CD4-positive, alpha-beta T cell treated with Interferon gamma for 1 hour (primary cell): ENCODE data around the gene ADCY2.

Experiments
- DNase-seq: peaks from one replicate; pipeline ENCODE4 v3.0.0-alpha.2; 2020

Gene ADCY2

DNA sequence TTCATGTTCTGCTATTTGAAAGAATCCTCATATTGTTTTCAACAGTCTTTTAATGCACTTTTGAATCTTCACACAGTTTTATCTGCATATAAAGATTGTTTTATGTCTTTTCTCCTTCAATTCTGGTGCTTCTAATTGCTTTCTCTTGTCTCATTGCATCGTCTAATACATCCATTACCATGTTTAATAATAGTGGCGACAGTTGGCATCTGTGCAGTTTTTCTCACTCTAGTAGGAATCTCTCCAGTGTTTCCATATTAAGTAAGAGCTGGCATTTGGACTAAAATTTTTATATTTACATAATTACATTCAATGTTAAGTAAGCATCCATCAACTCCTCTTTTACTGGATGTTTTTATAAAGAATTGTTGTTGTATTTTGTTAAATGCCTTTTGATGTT, 49.9 kb downstream of the ADCY2 start:
- DNase-seq, result no peak

DNA sequence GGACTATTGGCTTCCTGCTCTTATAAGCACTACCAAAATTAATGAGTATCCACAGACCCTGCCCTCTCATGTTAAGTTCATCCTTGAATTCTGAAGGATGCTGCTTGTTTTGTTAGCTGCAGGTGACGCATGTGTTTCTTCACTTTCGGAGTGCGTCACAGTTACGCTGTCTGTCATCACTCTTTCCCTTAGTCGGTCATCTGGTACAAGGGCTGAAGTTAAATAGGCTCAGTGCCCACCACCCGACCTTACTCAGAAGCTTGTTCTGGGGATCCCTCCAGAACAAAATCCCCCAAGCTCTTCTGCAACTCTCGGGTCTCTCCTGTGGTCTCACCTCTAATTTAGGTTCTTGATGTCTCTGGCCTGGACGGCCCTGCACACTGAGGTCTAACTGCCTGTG, 51.0 kb downstream of the ADCY2 start:
- no peak for DNase-seq

DNA sequence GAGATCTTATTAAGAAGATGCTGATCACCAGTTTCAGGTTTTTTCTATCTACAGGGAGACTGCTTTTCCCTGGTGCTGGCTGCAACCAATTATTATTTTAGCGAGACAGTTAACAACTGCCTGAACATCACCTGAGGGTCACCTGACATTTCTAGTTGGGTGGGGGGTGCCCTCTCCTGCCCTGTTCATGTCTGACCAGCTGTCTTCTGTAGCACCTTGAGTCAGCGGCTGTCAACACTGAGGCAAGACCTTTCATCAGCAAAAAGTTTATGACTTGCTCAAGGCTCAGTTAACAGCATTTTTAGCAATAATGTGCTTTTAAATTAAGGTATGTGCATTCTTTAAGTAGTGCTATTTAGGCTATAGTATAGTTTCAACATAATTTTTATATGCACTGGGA, 58.0 kb downstream of the ADCY2 start:
- no peak for DNase-seq

DNA sequence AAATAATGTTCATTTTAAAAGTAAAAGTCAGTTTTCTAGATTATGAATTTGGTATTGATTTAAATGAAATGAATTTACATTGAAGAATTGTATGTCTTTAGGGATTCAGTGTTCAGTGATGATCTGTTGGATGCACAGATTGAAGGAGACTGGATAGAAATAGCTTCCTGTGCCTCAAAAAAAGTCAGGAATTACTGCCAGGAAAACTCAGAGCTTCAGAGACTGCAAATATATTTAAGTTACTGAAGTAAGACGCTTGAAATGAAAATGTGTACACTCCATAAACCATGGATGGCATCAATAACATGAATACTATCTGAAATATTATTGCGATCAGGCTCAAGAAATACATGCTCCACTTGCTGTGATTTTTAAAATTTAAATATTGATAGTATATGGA, 60.3 kb downstream of the ADCY2 start:
- DNase-seq, result no peak

DNA sequence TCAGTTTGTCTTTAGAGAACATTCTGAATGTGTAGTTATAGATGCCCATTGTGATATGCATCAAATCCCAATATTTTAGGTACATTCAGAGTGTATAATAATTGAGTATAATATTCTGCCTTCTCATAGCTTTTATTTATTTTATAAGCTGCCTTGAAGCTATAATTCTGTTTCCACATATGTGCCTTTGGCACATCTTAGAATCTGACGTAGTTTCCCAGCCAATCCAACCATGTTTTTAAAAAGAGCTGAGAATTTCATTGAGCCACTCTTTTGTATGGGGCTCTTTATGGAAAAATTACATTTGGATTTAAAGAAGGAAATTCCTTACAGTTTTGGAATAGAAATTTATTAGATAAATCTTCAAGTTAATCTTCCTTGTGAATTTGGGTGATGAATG, 65.4 kb downstream of the ADCY2 start:
- DNase-seq, result no peak

DNA sequence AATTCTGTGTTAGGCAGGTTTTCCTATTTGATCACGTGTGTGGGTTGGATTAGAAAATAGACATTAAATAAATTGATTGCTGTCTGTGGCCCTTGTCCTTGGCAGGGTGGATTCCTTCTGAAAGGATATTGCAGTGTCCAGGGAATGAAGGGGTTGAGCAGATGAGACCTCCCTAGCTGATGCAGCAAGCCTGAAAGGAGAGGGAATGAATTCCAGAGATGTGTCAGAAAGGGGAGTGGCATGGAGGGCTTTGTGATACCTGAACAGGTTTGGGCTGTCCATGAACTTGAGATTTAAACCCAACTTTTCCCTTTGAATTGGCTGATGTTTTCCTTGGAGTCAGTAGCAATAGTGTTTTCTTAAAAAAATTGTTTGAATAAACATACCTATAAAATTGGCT, 66.8 kb downstream of the ADCY2 start:
- DNase-seq, result no peak

DNA sequence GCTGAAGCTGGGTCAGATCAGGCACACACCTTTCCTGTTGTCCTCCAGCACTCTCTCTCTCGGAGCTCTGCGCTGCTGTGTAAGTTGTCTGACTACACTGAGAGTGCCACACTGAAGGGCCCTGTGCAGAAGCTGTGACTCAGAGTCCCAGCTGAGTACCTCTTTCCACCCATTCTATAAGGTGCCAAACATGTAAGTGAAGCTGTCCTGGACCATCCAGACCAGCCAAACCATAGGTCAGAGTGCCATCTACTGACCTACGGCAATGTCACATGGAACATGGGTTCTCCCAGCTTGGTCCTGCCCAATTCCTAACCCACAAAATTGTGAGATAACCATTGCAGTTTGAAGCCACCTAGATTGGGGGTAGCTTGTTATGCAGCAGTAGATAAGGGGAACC, 68.2 kb downstream of the ADCY2 start:
- DNase-seq, result no peak

DNA sequence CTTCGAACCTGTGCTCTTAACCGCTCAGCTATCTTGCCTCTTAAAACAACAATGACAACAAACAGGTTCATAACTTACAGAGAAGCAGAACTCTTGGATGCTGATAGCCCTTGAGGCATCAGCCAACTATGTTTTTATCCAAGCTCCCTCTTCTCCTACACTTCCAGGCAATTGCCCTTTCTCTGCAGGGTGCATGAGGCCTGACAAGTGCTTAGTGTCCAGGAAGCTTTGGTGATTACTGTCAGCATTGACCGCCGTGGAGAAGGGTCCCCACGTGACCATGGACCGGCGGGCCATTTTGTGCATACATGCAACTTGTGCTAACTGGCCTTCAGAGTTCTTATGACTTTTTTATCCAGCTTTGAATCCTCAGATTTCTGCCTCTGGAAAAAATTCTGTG, 71.2 kb downstream of the ADCY2 start:
- DNase-seq, result no peak

DNA sequence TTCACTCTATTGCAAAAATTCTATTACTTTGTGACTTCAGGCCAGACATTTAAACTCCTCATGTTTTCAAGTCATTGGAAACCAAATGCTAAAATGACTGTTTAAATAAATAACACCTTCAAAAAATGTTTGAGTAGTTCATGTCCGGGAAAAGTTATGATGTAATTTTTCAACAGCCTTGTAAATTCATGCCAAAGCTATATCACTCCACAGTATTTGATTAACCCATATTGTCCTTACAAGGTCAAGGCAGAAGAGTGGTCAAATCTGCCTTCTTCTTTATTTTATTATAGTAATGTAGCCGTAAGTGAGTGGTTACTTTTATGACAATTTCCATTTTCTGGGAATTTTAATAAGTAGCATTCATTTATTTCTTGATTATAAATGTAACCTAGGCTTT, 72.8 kb downstream of the ADCY2 start:
- no peak for DNase-seq

DNA sequence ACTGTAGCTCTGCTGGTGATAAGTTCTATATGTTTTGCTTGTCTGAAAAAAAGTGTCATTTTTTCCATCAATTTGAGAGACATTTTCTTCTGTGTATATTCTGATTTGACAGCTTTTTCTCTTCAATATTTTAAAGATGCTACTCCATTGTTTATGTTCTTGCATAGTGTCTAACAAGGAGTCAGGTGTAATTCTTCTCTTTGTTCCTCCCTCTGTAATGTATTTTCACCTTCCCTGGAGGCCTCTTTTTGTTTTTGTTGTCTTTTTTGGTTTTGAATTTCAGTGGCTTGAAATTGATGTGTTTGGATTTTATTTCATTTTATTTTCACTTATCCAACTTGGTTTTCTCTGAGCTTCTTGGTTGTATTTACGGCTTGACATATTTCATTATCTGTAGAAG, 75.8 kb downstream of the ADCY2 start:
- no peak for DNase-seq

DNA sequence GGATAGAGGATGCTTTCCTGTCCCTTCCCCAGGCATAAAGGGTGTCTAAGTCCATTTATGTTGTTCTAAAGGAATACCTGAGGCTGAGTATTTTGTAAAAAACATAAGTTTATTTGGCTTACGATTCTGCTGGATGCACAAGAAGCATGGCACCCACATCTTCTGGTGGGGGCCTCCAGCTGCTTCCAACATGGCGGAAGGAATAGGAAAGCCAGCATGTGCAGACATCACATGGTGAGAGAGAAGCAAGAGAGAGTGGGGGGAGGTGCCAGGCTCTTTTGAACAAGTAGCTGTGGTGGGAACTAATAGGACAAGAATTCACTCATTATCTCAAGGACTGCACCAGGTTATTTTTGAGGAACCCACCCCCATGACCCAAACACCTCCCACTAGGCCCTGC, 77.2 kb downstream of the ADCY2 start:
- DNase-seq, result no peak

DNA sequence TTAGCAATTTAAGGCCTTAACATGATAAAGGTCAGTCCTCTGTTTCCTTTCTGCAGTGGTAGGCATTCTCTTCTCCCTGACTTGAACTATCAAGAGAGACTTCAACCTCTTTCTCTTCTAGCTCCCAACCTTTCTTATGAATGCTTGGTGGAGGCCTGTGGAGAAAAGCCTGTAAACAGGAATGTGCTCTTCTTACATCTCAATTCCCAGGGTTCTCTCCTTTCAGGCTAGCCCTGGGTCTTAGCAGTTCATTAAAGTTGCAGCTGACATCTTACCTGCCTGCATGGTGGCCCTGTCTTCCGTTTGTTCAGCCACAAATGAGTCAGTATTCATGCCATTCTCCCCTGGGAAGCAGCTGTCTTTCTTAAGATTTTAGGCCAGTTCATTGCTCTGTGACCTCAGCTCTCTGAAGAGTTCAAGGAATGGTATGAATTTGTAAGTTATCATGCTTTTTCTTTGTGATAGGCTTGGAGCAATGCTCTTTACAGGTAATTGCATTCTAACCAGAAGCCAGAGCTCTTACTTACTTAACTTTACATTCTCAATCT, 77.8 kb downstream of the ADCY2 start:
- DNase-seq, result no peak

DNA sequence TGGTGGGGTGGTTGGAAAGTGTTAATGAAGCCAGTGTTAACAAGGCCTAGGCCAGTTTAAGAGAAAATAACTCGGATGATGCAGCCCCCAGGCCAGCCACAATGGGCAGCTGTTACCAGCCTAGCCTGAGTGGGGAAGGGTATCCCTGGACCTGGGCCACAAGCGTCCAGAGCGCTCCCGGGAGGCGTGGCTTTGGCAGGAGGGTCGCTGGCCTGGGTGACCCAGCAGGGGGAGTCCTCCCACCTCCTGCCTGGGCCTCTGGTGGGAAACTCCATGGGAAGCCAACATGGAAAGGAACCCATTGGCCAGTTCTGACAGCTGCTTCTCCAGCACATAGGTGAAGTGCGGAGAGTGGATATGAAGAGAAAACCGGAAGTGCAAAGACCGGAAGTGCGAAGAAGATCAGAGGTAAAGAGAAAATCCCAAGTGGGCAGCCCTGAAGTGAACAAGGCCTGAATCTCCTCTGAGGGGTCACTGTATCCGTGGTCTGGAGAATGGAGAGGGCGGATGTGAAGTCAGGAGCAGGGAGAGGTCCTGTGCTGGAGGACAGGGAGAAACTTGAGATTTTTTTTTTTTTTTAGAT, 79.0 kb downstream of the ADCY2 start:
- DNase-seq, result no peak

DNA sequence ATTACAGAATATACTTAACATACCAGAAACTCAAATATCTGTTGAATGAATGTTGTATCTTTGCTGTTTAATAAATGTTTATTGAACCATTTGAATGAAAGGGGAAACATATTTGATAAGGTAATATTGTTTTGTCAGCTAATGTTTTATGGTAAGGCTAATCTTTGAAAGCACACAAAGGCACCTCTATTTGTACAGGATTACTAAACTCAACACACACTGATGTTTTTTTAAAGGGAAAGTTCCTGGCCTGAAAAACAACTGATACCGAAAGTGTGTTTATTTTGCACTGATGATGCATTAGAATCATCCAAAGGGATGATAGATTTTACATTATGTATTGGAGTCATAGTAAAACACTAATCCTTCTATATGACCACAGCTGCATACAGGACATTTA, 82.5 kb downstream of the ADCY2 start:
- DNase-seq, result no peak

DNA sequence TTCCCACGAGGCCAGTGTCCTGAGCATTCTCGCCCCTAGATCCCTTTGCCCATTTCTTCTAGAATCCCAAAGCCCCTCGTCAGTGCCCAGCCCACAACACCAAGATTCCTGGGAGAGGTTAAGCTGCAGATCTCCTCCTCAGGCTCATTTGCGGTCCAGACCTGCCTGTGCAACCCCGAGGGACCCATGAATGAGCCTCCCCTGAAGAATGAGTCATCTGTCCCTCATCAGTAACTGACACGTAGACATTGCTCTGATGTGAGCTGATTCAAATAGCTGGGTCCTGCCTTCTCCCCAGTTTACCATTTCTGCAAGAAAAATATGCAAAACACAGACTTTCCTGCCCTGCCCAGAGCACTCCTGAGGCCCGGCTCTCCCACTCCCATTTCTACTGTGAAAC, 92.8 kb downstream of the ADCY2 start:
- no peak for DNase-seq

DNA sequence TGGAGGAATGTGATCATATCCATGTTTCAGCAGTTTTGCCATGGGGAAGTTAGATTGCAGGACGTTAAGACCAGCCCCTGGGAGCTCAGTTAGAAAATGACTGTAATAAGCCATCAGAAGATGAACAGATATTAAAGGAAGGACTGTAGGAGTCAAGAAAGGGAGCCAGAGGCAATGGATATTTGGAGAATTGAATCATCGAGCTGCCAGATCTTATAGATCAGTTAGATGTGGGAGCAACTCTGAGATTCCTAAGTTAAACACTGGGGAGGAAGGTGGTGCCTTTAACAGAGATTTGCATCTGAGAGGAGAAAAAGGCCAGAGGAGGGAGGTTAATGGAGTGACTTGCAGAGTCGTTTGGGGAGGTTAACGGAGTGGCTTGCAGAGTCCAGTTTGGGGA, 96.4 kb downstream of the ADCY2 start:
- no peak for DNase-seq

DNA sequence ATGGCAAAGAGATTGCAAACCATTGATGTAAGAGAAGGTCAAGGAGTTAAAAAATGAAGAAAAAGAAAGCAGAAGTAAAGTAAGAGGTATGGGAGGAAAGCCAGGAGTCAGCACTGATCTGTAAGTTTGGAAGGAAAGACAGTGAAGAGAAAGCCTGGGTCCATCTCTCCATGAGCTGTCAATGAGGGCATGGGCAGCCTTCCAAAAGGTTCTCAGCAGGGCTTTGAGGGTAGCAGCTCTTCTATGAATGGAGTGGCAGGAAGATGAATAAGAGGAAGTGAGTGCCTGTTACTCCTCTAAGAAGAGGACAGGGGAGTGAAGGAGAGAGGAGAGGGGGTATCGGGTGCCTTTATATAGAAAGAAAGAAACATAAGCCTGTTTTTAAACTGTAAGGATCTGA, 97.1 kb downstream of the ADCY2 start:
- no peak for DNase-seq

DNA sequence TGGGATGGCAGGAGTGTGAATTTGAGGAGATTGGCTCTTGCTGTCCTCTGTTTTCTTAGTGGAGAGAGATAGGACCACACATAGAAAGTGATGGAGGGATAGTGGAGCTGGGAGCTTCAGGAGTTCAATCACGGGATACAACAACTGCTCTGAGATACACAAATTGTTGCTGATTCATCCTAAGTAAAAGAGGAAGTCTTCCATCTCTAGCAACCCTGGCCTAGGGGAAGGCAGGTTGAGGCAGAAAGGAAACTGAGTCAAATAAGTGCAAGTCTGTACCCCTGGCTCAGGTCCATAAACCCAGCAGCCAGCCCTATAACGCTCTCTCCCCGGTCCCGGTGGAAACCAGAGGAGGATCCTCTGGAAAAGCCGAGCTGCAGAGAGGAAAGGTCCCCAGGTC, 97.7 kb downstream of the ADCY2 start:
- DNase-seq, result no peak

DNA sequence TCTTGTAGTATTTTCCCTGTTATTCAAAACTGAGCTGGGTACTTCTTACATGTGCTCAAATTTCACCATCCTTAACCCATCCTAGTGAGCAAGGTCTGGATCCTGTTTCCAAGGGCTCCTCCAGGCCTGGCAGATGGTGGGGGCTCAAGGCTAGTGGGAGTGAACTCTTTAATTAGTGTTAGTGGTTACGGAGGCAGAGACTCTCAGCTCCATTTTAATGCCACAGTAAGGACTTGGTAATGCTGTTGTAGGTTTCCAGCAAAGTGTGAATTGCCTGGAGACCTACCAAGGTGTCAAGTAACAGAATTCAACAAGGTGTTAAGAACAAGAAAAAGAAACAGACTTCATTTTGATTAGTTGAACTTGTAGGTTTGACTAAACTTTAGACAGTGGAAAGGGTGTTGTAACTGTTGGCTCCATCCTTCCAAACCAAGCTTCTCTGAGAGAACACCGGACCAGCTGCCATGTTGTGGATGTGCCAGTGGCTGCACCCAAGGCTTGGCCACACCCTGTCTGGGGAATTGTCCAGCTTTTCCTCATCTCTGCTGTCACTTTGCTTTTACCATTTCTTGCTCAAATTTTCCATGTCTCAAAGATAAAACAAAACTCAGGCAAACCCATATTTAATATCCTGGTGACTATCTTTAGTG, 98.7 kb downstream of the ADCY2 start:
- no peak for DNase-seq

DNA sequence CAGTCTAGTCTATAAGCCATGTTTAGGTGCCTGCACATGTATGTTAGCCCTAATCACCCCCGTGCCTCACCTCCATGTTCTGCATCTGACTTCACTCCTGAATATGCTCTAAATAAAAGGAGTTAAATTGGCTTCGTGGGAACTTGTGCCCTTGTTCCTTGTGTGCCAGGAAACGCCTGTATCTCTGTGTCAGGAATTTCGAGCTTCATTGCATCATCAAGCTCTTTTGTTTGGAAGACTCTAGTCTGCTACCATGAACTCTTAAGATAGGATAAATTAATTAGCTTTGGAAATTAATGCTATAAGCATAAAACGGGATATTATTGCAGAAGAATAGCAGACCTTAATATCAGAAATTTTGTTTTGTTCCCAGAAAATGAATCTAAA, 99.2 kb downstream of the ADCY2 start:
- DNase-seq, result no peak

DNA sequence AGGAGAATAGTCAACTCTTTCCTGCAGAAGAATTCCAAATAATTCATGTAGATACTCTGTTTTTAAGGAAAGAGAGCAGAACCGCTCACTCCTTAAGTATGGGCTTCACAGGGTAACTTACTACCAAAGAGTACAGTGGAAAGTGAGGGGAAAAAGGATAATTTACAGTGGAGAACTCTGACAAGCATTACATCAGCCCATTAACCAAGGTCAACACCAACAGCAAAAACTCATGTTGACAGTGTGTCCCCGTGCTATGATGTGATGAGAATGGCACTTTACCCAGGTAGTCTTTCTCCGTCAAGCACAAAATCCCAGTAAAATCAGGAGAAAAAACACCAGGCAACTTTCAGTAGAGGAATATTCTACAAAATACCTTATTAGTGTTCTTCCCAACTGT, 104.3 kb downstream of the ADCY2 start:
- no peak for DNase-seq

DNA sequence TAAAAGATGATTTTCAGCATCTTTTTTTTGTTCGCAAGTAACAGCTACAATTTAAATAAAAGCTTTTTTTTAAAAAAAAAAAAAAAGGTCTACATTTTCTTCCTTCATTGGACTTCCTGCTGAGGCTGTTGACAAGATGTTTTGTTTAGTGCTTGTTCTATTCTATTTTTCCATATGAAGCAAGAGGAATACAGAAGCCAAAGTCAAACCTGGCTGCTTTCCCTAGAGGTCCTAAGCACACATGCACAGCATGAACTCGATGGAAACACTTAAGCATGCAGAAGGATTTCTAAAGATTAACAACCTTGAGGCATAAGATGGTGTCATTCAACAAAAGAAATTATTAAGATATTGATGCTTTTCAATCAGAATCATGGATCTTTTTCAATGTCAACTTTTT, 105.1 kb downstream of the ADCY2 start:
- no peak for DNase-seq

DNA sequence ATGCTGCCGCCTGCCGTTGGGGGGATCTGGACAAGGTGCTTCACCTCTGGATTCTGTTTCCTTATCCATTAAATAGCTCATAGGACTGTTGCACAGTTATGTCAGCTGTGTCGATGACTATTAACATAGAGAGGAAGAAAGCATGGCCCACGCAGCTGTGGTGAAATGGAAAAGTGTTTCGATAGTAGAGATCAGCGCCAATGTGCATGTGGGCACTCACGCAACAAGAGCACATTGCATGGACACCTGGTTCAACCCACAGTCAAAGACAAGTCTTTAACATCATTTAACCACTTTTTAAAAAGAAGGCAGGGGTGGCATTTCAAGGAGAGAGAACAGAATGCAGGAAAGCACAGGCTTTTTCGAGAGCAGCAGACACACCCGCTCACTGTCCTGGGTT, 107.6 kb downstream of the ADCY2 start:
- no peak for DNase-seq

DNA sequence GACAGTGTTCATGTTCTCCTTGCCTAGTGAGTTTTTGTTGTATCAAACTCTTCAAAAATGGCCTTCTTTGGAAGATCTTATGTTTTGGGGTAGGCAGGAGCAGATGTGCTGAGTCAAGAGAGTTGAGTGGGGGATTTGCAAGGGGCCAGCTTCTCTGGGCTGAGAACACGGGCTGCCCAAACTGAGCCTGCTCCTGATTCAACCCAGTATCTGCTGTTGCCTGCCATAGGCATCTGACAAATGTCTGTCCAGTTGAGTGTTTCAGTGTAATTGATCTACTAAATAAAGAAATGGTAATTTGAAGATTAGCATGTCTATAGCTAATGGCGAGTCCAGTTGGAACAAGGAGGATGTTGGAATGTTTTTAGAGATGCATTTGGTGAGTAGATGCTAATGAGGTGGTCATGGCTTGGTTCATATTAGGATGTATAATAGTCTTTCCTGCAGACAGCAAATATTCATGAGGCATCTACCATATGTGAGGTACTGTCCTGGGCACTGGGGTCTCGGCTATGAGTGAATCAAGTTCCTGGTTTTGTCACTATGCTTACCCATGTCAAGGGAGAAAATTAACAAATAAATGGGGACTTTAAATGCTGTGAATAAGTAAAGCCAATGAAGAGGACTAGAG, 119.5 kb downstream of the ADCY2 start:
- DNase-seq, result no peak

DNA sequence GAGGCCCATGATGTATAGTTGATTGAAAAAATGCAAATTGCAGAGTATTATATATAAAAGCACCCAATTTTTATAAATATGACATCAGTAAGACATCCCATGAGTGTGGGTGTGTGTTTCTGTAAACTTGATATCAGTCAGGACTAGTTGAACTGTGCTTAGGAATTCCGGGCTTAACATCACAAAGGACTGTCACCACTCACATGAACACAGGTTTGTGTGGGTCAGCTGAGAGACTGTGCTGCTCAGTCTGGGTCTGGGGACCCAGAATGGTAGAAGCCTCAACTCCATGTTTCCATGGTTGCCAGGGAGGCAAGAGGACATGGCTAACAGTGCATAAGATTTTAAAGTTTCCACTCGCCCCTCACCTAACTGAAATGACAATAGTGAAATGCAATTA, 120.3 kb downstream of the ADCY2 start:
- DNase-seq, result no peak
